ENCODE results near the gene FLT4.
"Not testable (repeated sequence)": the region's sequence is repeated elsewhere in the genome, so short reads cannot be mapped to it uniquely, and the experiment has no call there.

The FLT4 gene

GRCh38 chr5:180675036-180675635 is 25.7 kb upstream of the FLT4 start:
- no peak for TF ChIP-seq CTCF (IDR thresholded peaks at IDR 0.05; ENCODE audit: insufficient read depth, low read depth, low read length, missing control alignments)
- no peak for DNase-seq (ENCODE audit: low read depth)
- no peak overlapping the region for H3K4me3 ChIP-seq (ENCODE audit: low read length)

- DNase-seq (ENCODE audit: low read depth); H3K4me3 ChIP-seq (ENCODE audit: low read length): not testable (repeated sequence)
These were observed 24.7 kb upstream of the FLT4 start for GRCh38 chr5:180674090-180674475.

DNA sequence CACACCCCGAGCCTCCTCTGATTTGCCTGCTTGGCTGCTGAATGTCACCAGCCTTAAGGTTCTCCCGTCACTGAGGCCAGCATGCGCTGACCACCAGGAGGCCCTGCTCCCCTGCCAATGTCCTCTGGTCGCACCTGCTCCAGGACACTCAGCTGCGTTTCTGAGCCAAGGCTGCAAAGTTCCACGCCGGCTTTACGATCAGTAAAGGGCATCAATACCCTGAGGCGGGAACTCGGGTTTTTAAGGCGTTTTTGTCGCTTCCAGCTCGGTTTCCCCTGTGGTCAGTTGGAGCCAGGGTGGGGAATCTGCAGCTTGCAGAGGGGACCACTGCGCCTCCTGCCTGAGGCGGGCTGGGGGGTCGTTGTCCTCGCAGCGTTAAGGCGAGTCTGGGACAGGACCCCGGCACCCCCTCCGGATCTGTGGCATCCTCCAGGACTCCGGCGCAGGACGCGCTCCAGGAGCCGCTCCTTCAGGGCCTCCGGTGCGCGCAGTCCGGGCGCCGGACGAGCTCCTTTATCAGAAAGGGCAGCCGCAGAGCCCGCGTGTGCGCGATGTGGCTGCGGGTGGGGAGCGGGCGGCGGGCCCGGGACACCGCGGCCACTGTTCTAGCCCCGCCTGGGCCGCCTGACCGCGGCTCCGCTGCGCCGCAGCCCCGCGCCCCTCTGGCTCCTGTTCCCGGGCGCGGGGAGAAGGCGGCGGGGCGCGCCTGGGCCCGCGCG is 24.1 kb upstream of the FLT4 start:
- no peak for DNase-seq (ENCODE audit: low read depth)
- TF ChIP-seq CTCF (IDR thresholded peaks at IDR 0.05; ENCODE audit: insufficient read depth, low read depth, low read length, missing control alignments) = no peak
- no peak overlapping the region for H3K4me3 ChIP-seq (ENCODE audit: low read length)

DNA sequence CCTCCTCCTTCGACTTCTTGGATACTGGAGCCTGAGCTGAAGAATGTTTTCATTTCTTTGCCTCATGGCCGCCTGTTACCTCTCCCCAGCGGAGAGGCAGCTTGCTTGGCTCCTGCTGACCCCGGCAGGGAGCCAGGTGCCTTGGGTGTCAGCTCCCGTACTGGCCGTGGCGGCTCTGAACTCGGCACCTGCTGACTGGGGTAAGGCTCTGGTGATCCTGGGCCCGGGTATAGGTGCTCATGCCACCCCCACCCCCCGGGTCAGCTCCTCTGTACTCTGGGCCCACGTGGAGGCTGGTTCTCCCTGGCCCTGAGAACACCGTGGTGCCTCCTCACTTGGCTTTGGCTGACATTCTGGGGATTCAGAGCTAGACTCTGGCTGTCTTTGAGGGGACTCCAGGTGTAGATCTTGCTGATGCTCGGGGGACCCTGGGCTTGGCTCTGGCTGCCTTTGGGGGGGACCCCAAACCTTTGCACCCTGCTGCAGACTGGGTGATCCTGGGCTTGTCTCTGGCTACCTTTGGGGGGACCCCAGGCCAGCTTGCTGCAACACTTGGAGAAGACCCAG is 22.6 kb upstream of the FLT4 start:
- not testable (repeated sequence) for DNase-seq (ENCODE audit: low read depth); H3K4me3 ChIP-seq (ENCODE audit: low read length)

GRCh38 chr5:180670586-180671359 is 21.4 kb upstream of the FLT4 start:
- peak; percentile 70 for DNase-seq (ENCODE audit: low read depth)
- H3K4me3 ChIP-seq (ENCODE audit: low read length) = no peak overlapping the region
- TF ChIP-seq CTCF (IDR thresholded peaks at IDR 0.05; ENCODE audit: insufficient read depth, low read depth, low read length, missing control alignments) = peak; percentile 75

DNA sequence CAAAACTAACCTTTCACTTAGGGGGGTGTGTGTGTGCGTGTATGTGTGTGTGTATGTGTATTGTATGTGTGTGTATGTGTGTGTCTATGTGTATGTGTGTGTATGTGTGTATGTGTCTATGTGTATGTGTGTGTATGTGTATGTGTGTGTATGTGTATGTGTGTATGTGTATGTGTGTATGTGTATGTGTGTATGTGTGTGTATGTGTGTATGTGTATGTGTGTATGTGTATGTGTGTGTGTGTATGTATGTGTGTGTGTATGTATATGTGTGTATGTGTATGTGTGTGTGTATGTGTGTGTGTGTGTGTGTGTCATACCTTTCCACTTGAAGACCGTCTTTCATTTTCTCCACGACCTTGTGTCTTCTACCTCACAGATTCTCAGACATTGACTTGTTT is 20.8 kb upstream of the FLT4 start:
- TF ChIP-seq CTCF (IDR thresholded peaks at IDR 0.05; ENCODE audit: insufficient read depth, low read depth, low read length, missing control alignments) = no peak
- DNase-seq (ENCODE audit: low read depth) = no peak
- no peak overlapping the region for H3K4me3 ChIP-seq (ENCODE audit: low read length)

GRCh38 chr5:180669661-180670060 is 20.3 kb upstream of the FLT4 start:
- DNase-seq (ENCODE audit: low read depth) = no peak

More at GRCh38 chr5:180669661-180670060, 20.3 kb upstream of the FLT4 start:
- TF ChIP-seq CTCF (IDR thresholded peaks at IDR 0.05; ENCODE audit: insufficient read depth, low read depth, low read length, missing control alignments) = no peak
- H3K4me3 ChIP-seq (ENCODE audit: low read length) = no peak overlapping the region
